Measurements from ENCODE around the gene SLC16A3. TPM values are rescaled to one million over a fixed set of nuclear protein-coding genes. Genes with fewer than 3 reads are reported as not detected.

The SLC16A3 gene
- polyA plus RNA-seq, 1 donor (not counting 4 experiments of a cell fraction or from before 2014, with no cell fraction given) = 35.7 TPM

DNA sequence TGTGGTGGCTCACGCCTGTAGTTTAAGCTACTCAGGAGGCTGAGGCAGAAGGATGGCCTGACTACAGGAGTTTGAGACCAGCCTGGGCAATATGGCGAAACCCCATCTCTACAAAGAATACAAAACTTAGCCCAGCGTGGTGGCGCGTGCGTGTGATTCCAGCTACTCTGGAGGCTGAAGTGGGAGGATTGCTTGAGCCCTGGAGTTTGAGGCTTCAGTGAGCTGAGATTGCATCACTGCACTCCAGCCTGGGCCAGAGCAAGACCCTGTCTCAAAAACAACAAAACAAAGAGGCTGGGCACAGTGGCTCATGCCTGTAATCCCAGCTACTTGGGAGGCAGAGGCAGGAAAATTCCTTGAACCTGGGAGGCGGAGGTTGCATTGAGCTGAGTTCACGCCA is 51.7 kb downstream of the SLC16A3 start:
- FAIRE-seq = no peak
- H3K79me2 ChIP-seq (ENCODE audit: control insufficient read depth, insufficient read depth, low read length) = no peaks in the 10 kb centered on the region
- H2AFZ ChIP-seq (ENCODE audit: control insufficient read depth, low read length) = no peak overlapping the region
- H4K20me1 ChIP-seq (ENCODE audit: control insufficient read depth, extremely low read depth, insufficient read depth, low read length) = no peaks in the 10 kb centered on the region
- no peaks in the 10 kb centered on the region for H3K9me3 ChIP-seq (ENCODE audit: control insufficient read depth, low read depth, low read length)
- TF ChIP-seq CTCF (optimal IDR thresholded peaks at IDR 0.05 in 1 of 3, IDR thresholded peaks at IDR 0.05 in 1 of 3, conservative IDR thresholded peaks at IDR 0.05 in 1 of 3; ENCODE audit: extremely low read depth in 1 of 3, insufficient read depth in 2 of 3, low read length in 3 of 3) = no peak
- no peak for TF ChIP-seq EZH2 (IDR thresholded peaks at IDR 0.05; ENCODE audit: low read length)
- peaks cover 36% of the 10 kb centered on the region for H3K4me1 ChIP-seq (ENCODE audit: control insufficient read depth, extremely low read depth, insufficient read depth, low read length)
- H3K4me2 ChIP-seq (ENCODE audit: control insufficient read depth, extremely low read depth, insufficient read depth, low read depth, low read length) = no peak overlapping the region
- H3K9me1 ChIP-seq (ENCODE audit: control insufficient read depth, extremely low read depth, insufficient read depth, low read length) = no peaks in the 10 kb centered on the region
- no peak for DNase-seq (ENCODE audit: low read depth, low spot score)
- dilution Hi-C loops (cut with MboI; ENCODE audit: extremely low pct_ligation_motif_present, low sequenced_read_pairs) = no loop called here
- H3K27ac ChIP-seq (ENCODE audit: control insufficient read depth, insufficient read depth, low read length) = no peak overlapping the region
- H3K4me3 ChIP-seq (ENCODE audit: control insufficient read depth in 2 of 3, extremely low read depth in 1 of 3, insufficient read depth in 2 of 3, low read depth in 1 of 3, low read length in 3 of 3) = no peak overlapping the region
- no peaks in the 10 kb centered on the region for H3K36me3 ChIP-seq (ENCODE audit: control insufficient read depth in 2 of 2, extremely low read depth in 1 of 2, insufficient read depth in 2 of 2, low read length in 2 of 2)
- H3K9ac ChIP-seq (ENCODE audit: control insufficient read depth, extremely low read depth, insufficient read depth, low read length) = no peak overlapping the region
- H3K27me3 ChIP-seq (ENCODE audit: control insufficient read depth, extremely low read depth, insufficient read depth, low read length) = no peaks in the 10 kb centered on the region

- Histone ChIP-seq H3K27me3 (ENCODE audit: control insufficient read depth, extremely low read depth, insufficient read depth, low read length) (no peaks in the 10 kb centered on the region), H3K4me2 (ENCODE audit: control insufficient read depth, extremely low read depth, insufficient read depth, low read depth, low read length) (no peak overlapping the region), H3K9me3 (ENCODE audit: control insufficient read depth, low read depth, low read length) (no peaks in the 10 kb centered on the region), H3K27ac (ENCODE audit: control insufficient read depth, insufficient read depth, low read length) (no peak overlapping the region), H4K20me1 (ENCODE audit: control insufficient read depth, extremely low read depth, insufficient read depth, low read length) (no peaks in the 10 kb centered on the region), H3K9me1 (ENCODE audit: control insufficient read depth, extremely low read depth, insufficient read depth, low read length) (no peaks in the 10 kb centered on the region), H3K4me1 (ENCODE audit: control insufficient read depth, extremely low read depth, insufficient read depth, low read length) (peaks cover 36% of the 10 kb centered on the region), H2AFZ (ENCODE audit: control insufficient read depth, low read length) (no peak overlapping the region), H3K79me2 (ENCODE audit: control insufficient read depth, insufficient read depth, low read length) (no peaks in the 10 kb centered on the region), H3K9ac (ENCODE audit: control insufficient read depth, extremely low read depth, insufficient read depth, low read length) (no peak overlapping the region), H3K36me3 (ENCODE audit: control insufficient read depth in 2 of 2, extremely low read depth in 1 of 2, insufficient read depth in 2 of 2, low read length in 2 of 2) (no peaks in the 10 kb centered on the region), H3K4me3 (ENCODE audit: control insufficient read depth in 2 of 3, extremely low read depth in 1 of 3, insufficient read depth in 2 of 3, low read depth in 1 of 3, low read length in 3 of 3) (no peak overlapping the region)
- DNase-seq (ENCODE audit: low read depth, low spot score) = no peak
- dilution Hi-C loops (cut with MboI; ENCODE audit: extremely low pct_ligation_motif_present, low sequenced_read_pairs) = no loop called here
- no peak for FAIRE-seq
- TF ChIP-seq CTCF (optimal IDR thresholded peaks at IDR 0.05 in 1 of 3, IDR thresholded peaks at IDR 0.05 in 1 of 3, conservative IDR thresholded peaks at IDR 0.05 in 1 of 3; ENCODE audit: extremely low read depth in 1 of 3, insufficient read depth in 2 of 3, low read length in 3 of 3) (no peak), EZH2 (IDR thresholded peaks at IDR 0.05; ENCODE audit: low read length) (no peak)
Measured at GRCh38 chr17:82281076-82281475, 52.2 kb downstream of the SLC16A3 start.

Measured in keratinocyte (primary cell).